Hematopoietic multipotent progenitor cell (in vitro differentiated cells): ENCODE measurements around the gene IL36RN. TPM values are rescaled to one million over a fixed set of nuclear protein-coding genes. Genes with fewer than 3 reads are reported as not detected.
"Not testable (repeated sequence)": the region's sequence is repeated elsewhere in the genome, so short reads cannot be mapped to it uniquely, and the experiment has no call there.

Experiments used
- DNase-seq, 3 donors: peaks; one replicate each; pipeline ENCODE4 v3.0.0-alpha.2; 2011 to 2015; ENCODE audit warnings: low read depth in 2 of 3, low spot score in 2 of 3
- small RNA-seq: library from RNA; depleted of rRNA; stranded (forward); fragments of <200 nt; gene quantifications from one replicate; pipeline ENCODE3, GENCODE V24; 2012
- total RNA-seq: library from RNA; depleted of rRNA; stranded (reverse); fragments of >200 nt; gene quantifications from one replicate; pipeline ENCODE4 v1.2.3, GENCODE V29; 2012

IL36RN gene
- total RNA-seq, 1 donor = not detected

GRCh38 chr2:113096306-113096705 is 37.3 kb downstream of the IL36RN start:
- DNase-seq = not testable (repeated sequence)

- DNase-seq = not testable (repeated sequence)
These were observed 38.0 kb downstream of the IL36RN start for GRCh38 chr2:113096842-113097618.

- DNase-seq = no peak
These were observed 39.0 kb downstream of the IL36RN start for GRCh38 chr2:113098041-113098440.

GRCh38 chr2:113098532-113098931 is 39.5 kb downstream of the IL36RN start:
- no peak for DNase-seq

GRCh38 chr2:113102133-113102532 is 43.1 kb downstream of the IL36RN start:
- no peak for DNase-seq

- DNase-seq = no peak
These were observed 44.3 kb downstream of the IL36RN start for GRCh38 chr2:113103277-113103676.

GRCh38 chr2:113104054-113104611 is 45.1 kb downstream of the IL36RN start:
- DNase-seq = no peak

- DNase-seq = no peak
These were observed 46.2 kb downstream of the IL36RN start for GRCh38 chr2:113105047-113105785.

- no peak for DNase-seq
These were observed 52.1 kb downstream of the IL36RN start for GRCh38 chr2:113111121-113111520.

GRCh38 chr2:113111823-113112287 is 52.9 kb downstream of the IL36RN start:
- DNase-seq = no peak

- DNase-seq = no peak
These were observed 53.4 kb downstream of the IL36RN start for GRCh38 chr2:113112441-113112840.

- DNase-seq = no peak
These were observed 53.9 kb downstream of the IL36RN start for GRCh38 chr2:113112871-113113270.

- DNase-seq = no peak
These were observed 54.8 kb downstream of the IL36RN start for GRCh38 chr2:113113807-113114206.

Small RNA genes within 50 kb of the gene (small RNA-seq; reads per million reads assigned to genes)
- not detected for gene RNU6-1180P

Other genes with a start within 250 kb of the IL36RN start
- gene IL1B, start 222.4 kb upstream of the IL36RN start, total RNA-seq = 279 TPM
- gene IL37, start 148.0 kb upstream of the IL36RN start, total RNA-seq = not detected
- not detected for gene IL36G, start 81.2 kb upstream of the IL36RN start, total RNA-seq
- under 0.01 TPM for gene IL36A, start 53.7 kb upstream of the IL36RN start, total RNA-seq
- gene IL36B, start 6.3 kb upstream of the IL36RN start, total RNA-seq = not detected
- gene IL1F10, start 8.8 kb downstream of the IL36RN start, total RNA-seq = not detected
- 0.54 TPM for gene IL1RN, start 68.4 kb downstream of the IL36RN start, total RNA-seq
- gene PSD4, start 114.8 kb downstream of the IL36RN start, total RNA-seq = 68.7 TPM
- gene PAX8, start 219.7 kb downstream of the IL36RN start, total RNA-seq = 1.3 TPM